Mucosa of stomach (tissue), 1 donor: ENCODE measurements around the gene RDH14.

Experiments used
- H3K27me3 ChIP-seq: one replicate; pipeline ENCODE4 v1.7.0; 2013; ENCODE audit warnings: mild to moderate bottlenecking, low read length; ENCODE audit not compliant: control insufficient read depth, insufficient read depth
- H3K36me3 ChIP-seq: one replicate; pipeline ENCODE4 v1.7.0; 2013; ENCODE audit warnings: low read length; ENCODE audit not compliant: control insufficient read depth, insufficient read depth
- H3K4me1 ChIP-seq: one replicate; pipeline ENCODE4 v1.7.0; 2013; ENCODE audit warnings: mild to moderate bottlenecking, low read length; ENCODE audit not compliant: control insufficient read depth, insufficient read depth
- H3K4me3 ChIP-seq: one replicate; pipeline ENCODE4 v1.7.0; 2013; ENCODE audit warnings: low read length
- H3K9ac ChIP-seq: one replicate; pipeline ENCODE4 v1.7.0; 2013; ENCODE audit warnings: mild to moderate bottlenecking, low read length, moderate library complexity
- H3K9me3 ChIP-seq: one replicate; pipeline ENCODE4 v1.7.0; 2013; ENCODE audit warnings: mild to moderate bottlenecking, low read length, moderate library complexity; ENCODE audit not compliant: control insufficient read depth
- donor health status: Pancreatic carcinoma.

RDH14 gene

DNA sequence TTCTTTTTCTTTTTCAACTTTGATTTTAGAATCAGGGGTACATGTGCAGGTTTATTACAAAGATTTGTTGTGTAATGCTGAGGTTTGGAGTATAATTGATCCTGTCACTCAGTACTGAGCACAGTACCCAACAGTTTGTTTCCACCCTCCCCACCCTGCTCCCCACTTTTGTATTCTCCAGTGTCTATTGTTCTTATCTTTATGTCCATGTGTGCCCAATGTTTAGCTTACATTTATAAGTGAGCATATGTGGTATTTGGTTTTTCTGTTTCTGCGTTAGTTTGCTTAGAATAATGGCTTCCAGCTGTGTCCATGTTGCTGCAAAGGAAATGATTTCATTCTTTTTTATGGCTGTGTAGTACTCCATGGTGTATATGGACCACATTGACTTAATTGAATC lies 43.1 kb downstream of the RDH14 start:
- peaks cover 27% of the 10 kb centered on the region for H3K4me1 ChIP-seq
- no peak overlapping the region for H3K4me3 ChIP-seq
- no peak overlapping the region for H3K9ac ChIP-seq

DNA sequence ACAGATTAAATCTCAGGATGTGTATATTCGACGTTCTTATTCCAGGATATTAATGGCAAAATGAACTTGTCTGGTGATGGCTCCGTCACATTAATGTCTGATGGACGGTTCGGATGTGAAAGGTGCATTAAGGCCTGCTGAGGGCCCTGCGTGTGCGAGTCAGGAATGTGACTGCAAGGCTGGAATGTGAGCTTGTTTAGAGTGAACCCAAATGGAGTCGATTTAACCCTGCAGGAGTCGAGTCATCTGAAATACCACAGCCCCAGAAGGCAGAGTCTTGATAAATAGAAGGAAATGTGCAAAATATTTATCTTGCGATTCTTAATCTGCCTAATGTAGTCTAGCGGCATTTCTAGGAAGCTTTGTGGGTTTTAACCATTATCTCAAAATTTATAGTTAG lies 44.3 kb downstream of the RDH14 start:
- H3K9ac ChIP-seq = no peak overlapping the region
- H3K4me1 ChIP-seq = peaks cover 14% of the 10 kb centered on the region
- H3K4me3 ChIP-seq = no peak overlapping the region
- H3K27me3 ChIP-seq = no peaks in the 10 kb centered on the region
- no peaks in the 10 kb centered on the region for H3K9me3 ChIP-seq
- H3K36me3 ChIP-seq = no peaks in the 10 kb centered on the region

More for the DNA sequence above, 43.1 kb downstream of the RDH14 start:
- Histone ChIP-seq H3K36me3 (no peaks in the 10 kb centered on the region), H3K9me3 (no peaks in the 10 kb centered on the region), H3K27me3 (no peaks in the 10 kb centered on the region)

DNA sequence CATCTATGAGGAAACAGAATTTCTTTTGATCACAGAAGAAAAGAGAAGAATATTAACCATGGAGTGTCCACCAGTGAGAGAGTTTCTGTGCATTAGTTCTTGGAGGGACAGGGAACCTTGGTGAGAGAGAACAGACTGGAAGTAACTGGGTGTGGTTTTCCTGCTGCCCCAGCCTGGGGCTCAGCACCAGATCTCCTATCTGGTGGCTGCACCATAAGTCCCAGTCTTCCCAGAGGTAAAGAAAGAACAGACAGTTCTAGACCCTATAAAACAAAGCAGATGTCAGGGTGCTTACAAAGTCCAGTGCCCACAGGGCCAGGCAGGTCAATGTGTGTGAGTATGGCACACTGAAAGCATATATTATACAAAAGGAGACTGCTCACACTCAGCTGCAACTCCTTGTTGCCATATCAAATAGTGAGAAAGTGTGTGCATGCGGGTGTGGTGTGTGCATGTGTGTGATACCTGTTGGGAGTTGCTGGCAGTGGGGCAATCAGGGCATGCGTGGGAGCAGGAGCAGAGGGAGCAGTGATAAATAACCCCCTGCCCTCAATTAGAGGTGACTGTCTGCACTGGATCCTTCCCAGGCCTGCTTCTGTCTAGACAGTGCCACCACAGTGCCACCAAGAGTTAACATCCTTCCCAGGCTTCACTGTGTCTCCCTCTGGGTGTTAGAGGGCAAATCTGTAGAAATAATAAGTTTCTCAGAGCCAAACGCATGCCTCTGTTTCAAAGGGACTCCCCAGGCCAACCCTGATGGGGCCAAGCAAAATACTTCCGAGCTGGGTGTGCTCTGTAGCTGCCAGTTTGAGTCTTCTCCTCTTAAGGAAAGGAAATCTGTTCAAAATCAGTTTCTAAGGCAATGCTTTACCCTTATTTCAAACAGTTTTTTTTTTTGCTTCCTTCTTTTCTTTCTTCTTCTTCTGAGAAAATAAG lies 45.7 kb downstream of the RDH14 start:
- no peaks in the 10 kb centered on the region for H3K27me3 ChIP-seq

DNA sequence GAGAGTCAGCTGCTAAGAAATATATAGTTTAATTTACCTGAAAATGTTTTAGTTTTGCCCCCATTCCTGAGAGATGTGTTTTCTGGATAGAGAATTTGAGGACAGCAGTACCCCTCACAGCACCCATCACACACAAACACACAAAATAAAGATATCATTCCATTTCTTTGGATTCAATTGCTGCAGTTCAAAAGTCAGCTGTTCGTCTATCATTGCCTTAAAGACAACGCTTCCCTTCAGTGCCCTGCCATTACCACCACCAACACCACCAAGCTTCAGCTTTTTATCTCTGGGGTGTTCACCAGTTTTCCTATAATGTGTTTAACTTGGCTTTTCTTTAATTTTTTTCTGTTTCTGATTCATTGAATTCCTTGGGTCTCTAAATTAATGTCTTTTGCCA lies 49.7 kb downstream of the RDH14 start:
- Histone ChIP-seq H3K27me3 (no peaks in the 10 kb centered on the region), H3K36me3 (no peaks in the 10 kb centered on the region), H3K9ac (no peak overlapping the region), H3K9me3 (no peaks in the 10 kb centered on the region), H3K4me3 (no peak overlapping the region), H3K4me1 (peaks cover 3% of the 10 kb centered on the region)

More for the DNA sequence above, 45.7 kb downstream of the RDH14 start:
- Histone ChIP-seq H3K9me3 (no peaks in the 10 kb centered on the region), H3K4me1 (peaks cover 3% of the 10 kb centered on the region), H3K9ac (no peak overlapping the region), H3K4me3 (no peak overlapping the region), H3K36me3 (no peaks in the 10 kb centered on the region)

DNA sequence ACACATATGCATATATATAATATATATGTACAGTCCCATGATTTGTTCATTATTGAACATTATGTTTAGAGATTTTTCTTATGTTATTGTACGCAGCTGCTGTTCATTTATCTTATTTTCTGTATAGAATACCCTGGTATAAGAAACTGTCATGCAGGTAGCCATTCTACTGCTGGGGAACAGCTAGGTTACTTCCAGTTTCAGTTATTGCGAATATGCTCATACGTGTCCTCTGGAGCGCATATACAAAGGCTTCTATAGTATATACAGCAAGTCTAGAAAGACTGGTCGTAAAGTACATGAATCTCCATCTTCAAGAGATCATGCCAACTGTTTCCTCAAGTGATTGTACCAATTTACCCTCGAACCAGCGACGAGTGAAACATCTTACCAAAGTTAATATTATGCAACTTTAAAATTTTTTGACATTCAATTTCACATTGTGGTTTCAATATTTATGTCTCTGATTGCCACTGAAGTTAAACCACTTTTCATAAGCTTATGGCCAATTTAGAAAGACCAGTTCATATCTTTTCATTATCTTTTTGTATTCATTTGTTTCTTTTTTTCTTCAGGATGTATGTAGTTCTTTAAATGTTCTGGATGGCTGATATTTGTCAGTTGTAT lies 53.5 kb downstream of the RDH14 start:
- Histone ChIP-seq H3K27me3 (no peaks in the 10 kb centered on the region), H3K4me3 (no peak overlapping the region), H3K4me1 (no peaks in the 10 kb centered on the region), H3K36me3 (no peaks in the 10 kb centered on the region), H3K9me3 (no peaks in the 10 kb centered on the region), H3K9ac (no peak overlapping the region)

DNA sequence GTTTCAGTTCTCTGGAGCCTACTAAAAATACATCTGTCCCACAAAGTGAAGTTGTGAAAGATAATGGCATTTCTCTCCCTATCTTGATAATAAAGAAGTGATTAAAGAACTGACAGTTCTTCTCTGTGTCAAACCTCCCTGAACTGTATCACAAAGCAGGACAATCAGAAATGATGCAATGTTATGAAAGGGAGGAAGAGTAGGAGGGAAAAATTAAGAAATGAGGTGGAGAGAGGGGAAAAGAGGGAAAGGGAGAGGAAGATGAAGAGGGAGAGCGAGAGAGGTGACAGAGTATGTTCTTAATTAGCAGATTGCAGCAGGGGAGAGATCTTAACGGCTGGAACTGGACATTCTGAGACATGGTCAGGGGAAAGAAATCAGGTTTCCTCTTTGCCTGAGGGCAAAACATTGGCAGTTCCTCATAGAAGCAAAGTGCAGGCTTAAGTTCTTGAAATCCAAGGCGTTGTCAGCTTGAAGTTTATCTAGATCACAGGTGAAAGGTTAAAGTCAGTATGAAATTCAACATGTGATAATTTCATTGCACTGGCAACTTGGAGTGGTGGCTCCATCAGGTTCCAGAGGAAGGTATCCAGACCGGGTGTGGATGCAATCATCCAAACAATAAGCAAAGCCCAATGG lies 54.6 kb downstream of the RDH14 start:
- H3K9ac ChIP-seq = no peak overlapping the region
- H3K27me3 ChIP-seq = no peaks in the 10 kb centered on the region
- H3K4me1 ChIP-seq = no peaks in the 10 kb centered on the region
- H3K4me3 ChIP-seq = no peak overlapping the region
- H3K36me3 ChIP-seq = no peaks in the 10 kb centered on the region
- H3K9me3 ChIP-seq = no peaks in the 10 kb centered on the region
